ENCODE results near the gene TTLL6.

The TTLL6 gene

DNA sequence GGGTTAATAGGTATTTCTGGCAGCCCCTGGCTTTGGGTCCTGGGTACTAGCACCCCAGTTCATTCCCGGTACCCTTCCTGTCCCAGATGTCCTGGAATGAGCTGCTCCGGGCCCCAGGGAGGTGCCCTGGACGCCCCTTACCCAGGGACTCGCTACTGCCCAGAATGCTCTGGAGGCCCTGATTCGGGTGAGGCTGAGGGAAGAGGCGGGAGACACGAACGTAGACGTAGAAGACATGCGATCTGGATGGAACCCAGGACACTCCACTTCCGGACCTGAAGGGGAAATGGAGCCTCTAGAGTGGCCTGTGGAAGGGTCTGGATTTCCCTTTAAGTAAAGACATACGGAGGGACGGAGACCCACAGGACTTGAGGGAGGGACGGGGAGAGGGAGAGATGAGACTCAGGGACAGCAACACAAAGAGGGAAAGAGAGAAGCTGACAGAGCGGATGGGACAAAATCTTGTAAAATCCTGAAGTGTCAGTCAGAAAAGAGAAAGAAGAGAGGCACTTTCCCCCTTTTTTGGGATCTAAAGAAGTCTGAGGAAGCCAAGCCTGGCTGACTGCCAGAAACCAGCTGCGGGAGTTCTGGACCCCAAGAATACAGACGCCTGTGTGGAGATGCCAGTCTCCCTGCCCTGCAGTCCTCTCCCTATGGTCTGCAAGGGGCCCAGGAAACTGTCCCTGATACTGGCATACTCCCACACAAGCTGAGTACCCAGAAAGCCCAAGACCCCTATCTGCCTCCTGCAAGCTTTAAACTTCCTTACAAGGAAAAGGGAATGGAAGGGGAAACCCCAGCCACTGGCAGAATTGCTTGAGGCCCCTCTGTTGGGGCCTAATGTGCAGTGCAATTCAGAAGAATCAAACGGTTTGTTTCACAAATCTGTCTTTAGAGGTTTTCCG is 87.4 kb downstream of the TTLL6 start:
- H3K4me1 ChIP-seq (ENCODE audit: insufficient read depth, low read length, severe bottlenecking) = no peaks in the 10 kb centered on the region
- no peak overlapping the region for H3K4me2 ChIP-seq (ENCODE audit: low read length)
- H3K36me3 ChIP-seq (ENCODE audit: insufficient read depth, low read length) = no peaks in the 10 kb centered on the region
- no peaks in the 10 kb centered on the region for H3F3A ChIP-seq (ENCODE audit: insufficient read depth, low read length)
- no peaks in the 10 kb centered on the region for H3K9me2 ChIP-seq (ENCODE audit: low read depth, low read length)
- H2AFZ ChIP-seq (ENCODE audit: low read length) = no peak overlapping the region
- TF ChIP-seq EZH2 (IDR thresholded peaks at IDR 0.05; ENCODE audit: borderline replicate concordance, low read length) = no peak
- TF ChIP-seq, protein P1, sequence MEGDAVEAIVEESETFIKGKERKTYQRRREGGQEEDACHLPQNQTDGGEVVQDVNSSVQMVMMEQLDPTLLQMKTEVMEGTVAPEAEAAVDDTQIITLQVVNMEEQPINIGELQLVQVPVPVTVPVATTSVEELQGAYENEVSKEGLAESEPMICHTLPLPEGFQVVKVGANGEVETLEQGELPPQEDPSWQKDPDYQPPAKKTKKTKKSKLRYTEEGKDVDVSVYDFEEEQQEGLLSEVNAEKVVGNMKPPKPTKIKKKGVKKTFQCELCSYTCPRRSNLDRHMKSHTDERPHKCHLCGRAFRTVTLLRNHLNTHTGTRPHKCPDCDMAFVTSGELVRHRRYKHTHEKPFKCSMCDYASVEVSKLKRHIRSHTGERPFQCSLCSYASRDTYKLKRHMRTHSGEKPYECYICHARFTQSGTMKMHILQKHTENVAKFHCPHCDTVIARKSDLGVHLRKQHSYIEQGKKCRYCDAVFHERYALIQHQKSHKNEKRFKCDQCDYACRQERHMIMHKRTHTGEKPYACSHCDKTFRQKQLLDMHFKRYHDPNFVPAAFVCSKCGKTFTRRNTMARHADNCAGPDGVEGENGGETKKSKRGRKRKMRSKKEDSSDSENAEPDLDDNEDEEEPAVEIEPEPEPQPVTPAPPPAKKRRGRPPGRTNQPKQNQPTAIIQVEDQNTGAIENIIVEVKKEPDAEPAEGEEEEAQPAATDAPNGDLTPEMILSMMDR (IDR thresholded peaks at IDR 0.05; ENCODE audit: low read length) = no peak
- H3K27ac ChIP-seq (ENCODE audit: low read depth, low read length, poor library complexity, severe bottlenecking) = no peak overlapping the region
- peaks cover 4% of the 10 kb centered on the region; the same call in 1 of the 2 replicates for H3K27me3 ChIP-seq (ENCODE audit: insufficient read depth, low read length)
- H3K9ac ChIP-seq (ENCODE audit: low read length) = no peak overlapping the region
- no peaks in the 10 kb centered on the region for H4K20me1 ChIP-seq (ENCODE audit: insufficient read depth, low read length)
- H3K9me3 ChIP-seq (ENCODE audit: low read length) = no peaks in the 10 kb centered on the region
- no peaks in the 10 kb centered on the region for H3K79me2 ChIP-seq (ENCODE audit: insufficient read depth, low read length)
- no peak overlapping the region for H3K4me3 ChIP-seq (ENCODE audit: low read depth, low read length, poor library complexity, severe bottlenecking)

DNA sequence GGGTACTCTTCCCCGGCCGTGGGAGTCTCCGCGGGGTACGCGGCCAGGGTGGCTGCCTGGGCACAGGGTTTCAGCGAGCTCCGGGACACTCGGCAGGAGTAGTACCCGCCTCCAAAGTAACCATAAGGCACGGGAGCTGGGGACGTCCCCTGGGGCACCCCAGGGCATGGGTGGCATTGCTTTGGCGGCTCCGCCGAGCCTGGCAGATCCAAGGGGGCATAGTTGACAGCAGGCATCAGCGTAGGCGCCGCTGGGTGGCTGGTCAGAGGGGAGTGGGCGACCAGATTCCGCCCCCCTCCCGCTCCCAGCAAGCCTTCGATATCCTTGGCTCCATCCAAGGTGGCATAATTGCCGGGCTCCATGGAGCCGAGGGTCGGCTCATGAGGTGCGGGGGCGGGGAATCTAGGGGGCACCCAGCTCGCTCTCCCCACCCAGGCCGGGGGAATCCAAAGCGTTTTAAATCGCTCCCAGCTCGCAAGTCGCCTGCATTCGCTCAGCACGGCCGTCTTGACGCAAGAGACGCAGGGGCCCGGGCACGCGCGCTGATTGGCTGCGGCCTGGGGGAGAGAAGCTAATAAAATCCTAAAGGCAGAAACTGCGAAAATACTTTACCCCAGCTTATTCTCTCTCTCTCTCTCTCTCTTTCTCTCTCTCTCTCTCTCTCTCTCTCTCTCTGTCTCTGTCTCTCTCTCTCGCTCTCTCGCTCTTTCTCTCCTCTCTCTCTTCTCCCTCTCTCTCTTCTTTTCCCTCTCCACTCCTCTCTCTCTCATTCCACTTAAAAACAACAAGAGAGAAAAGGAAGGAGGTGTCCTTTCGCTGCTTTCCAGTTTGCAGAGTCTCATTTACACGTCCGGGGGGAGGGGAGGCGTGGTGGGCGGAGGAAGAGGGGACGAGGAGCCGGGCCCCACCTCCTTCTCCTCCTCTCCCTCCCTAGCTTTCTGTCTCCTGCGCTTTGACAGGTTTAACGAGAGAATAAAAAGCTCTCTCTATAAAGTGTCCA is 88.5 kb downstream of the TTLL6 start, which contains the start of gene HOXB13:
HOXB13 (minus strand) TSS at position 519 of the 1,000 bp plus-strand sequence; CDS start at position 362, 157 bp downstream.
- TF ChIP-seq EZH2 (IDR thresholded peaks at IDR 0.05; ENCODE audit: borderline replicate concordance, low read length) = no peak
- TF ChIP-seq, protein P1 (IDR thresholded peaks at IDR 0.05; ENCODE audit: low read length) = no peak
- H3K36me3 ChIP-seq (ENCODE audit: insufficient read depth, low read length) = no peaks in the 10 kb centered on the region
- no peak within 1 kb of the TSS for H3K4me3 ChIP-seq (ENCODE audit: low read depth, low read length, poor library complexity, severe bottlenecking)
- no peaks in the 10 kb centered on the region for H3K79me2 ChIP-seq (ENCODE audit: insufficient read depth, low read length)
- no peak within 1 kb of the TSS for H2AFZ ChIP-seq (ENCODE audit: low read length)
- H3K27me3 ChIP-seq (ENCODE audit: insufficient read depth, low read length) = no peaks in the 10 kb centered on the region
- no peak within 1 kb of the TSS for H3K4me2 ChIP-seq (ENCODE audit: low read length)
- no peaks in the 10 kb centered on the region for H4K20me1 ChIP-seq (ENCODE audit: insufficient read depth, low read length)
- H3K27ac ChIP-seq (ENCODE audit: low read depth, low read length, poor library complexity, severe bottlenecking) = no peak within 1 kb of the TSS
- H3K9me2 ChIP-seq (ENCODE audit: low read depth, low read length) = no peaks in the 10 kb centered on the region
- H3K9ac ChIP-seq (ENCODE audit: low read length) = no peak within 1 kb of the TSS
- no peaks in the 10 kb centered on the region for H3F3A ChIP-seq (ENCODE audit: insufficient read depth, low read length)
- no peaks in the 10 kb centered on the region for H3K9me3 ChIP-seq (ENCODE audit: low read length)
- no peaks in the 10 kb centered on the region for H3K4me1 ChIP-seq (ENCODE audit: insufficient read depth, low read length, severe bottlenecking)

DNA sequence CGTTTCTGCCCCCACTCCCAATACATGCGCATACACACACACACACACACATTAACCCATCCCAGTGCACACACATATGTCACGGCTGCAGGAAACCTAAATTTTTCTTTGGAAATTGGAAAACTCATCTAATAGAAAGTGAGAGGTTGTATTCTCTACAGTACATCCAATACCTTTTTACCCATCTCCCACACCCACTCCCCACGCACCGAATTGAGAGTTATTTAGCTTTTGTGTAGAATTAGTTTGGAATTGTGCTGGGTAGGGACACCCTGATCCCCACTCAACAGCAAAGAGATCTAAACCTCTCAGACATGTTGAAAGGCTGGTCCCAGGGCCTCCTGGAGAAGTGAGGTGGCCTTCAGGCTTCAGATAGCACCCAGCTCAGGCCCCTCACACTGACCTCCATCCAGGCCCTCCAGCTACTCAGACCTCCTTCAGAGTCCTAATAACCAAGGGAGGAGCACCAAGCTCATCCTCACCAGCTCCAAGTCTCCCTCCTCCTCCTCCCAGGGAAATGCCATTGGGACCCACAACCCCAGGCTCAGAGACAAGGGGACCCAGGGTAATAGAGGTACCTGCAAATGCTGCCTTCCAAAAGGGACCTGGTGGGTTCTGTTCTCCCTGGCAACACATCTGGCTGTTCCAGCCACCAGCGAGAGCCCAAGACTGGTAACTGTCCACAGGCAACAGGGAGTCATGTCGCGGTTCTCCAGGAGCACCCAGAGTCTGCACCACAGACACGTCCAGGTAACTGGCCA is 89.4 kb downstream of the TTLL6 start:
- Histone ChIP-seq H3K9me2 (ENCODE audit: low read depth, low read length) (no peaks in the 10 kb centered on the region), H3K79me2 (ENCODE audit: insufficient read depth, low read length) (no peaks in the 10 kb centered on the region), H3K27ac (ENCODE audit: low read depth, low read length, poor library complexity, severe bottlenecking) (no peak overlapping the region), H3K27me3 (ENCODE audit: insufficient read depth, low read length) (no peaks in the 10 kb centered on the region), H3K4me2 (ENCODE audit: low read length) (no peak overlapping the region), H3K9me3 (ENCODE audit: low read length) (no peaks in the 10 kb centered on the region), H2AFZ (ENCODE audit: low read length) (no peak overlapping the region), H3K9ac (ENCODE audit: low read length) (no peak overlapping the region), H3K36me3 (ENCODE audit: insufficient read depth, low read length) (no peaks in the 10 kb centered on the region), H3K4me3 (ENCODE audit: low read depth, low read length, poor library complexity, severe bottlenecking) (no peak overlapping the region), H3K4me1 (ENCODE audit: insufficient read depth, low read length, severe bottlenecking) (no peaks in the 10 kb centered on the region), H4K20me1 (ENCODE audit: insufficient read depth, low read length) (no peaks in the 10 kb centered on the region), H3F3A (ENCODE audit: insufficient read depth, low read length) (no peaks in the 10 kb centered on the region)
- TF ChIP-seq EZH2 (IDR thresholded peaks at IDR 0.05; ENCODE audit: borderline replicate concordance, low read length) = no peak
- TF ChIP-seq, protein P1 (IDR thresholded peaks at IDR 0.05; ENCODE audit: low read length) = no peak
